ENCODE results near the gene PAFAH1B1.

DNA sequence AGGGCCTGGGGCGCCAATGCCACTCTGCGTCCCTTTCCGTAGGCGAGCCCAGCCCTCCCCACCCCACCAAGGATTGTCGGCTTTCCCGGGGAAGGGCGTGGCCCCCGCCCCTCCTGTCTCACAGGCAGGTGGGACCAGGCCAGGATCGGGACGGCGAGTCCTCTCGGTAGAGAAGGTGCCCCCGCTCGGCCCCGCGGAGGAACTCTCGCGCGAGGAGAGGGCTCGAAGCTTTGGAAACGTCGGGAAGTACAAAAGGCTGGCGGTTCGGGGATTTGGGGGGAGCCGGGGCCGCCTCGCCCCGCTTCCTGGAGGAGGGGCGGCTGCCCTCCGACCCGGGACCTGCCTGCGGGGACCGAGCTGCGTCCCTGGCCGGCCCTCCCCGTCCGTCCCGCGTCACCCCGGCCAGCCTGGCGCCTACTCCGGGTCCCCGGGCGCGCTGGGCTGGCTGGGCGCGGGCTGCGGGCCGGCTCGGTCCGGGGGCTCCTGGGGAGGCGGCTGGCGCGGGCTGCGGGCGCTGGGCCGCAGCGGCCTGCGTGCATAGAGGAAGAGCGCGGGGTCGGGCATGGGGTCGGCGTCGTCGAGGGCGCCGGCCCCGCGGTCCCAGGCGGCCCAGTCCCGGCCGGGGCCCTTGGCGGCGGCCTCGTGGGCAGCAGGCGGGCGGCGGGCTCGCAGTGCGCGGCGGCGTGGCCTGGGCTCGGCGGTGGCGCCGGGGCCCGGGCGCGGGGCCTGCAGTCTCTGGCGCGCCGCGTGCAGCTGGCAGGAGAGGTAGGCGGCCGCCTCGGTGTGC, 130.7 kb downstream of the PAFAH1B1 start:
- TF ChIP-seq, protein P1, sequence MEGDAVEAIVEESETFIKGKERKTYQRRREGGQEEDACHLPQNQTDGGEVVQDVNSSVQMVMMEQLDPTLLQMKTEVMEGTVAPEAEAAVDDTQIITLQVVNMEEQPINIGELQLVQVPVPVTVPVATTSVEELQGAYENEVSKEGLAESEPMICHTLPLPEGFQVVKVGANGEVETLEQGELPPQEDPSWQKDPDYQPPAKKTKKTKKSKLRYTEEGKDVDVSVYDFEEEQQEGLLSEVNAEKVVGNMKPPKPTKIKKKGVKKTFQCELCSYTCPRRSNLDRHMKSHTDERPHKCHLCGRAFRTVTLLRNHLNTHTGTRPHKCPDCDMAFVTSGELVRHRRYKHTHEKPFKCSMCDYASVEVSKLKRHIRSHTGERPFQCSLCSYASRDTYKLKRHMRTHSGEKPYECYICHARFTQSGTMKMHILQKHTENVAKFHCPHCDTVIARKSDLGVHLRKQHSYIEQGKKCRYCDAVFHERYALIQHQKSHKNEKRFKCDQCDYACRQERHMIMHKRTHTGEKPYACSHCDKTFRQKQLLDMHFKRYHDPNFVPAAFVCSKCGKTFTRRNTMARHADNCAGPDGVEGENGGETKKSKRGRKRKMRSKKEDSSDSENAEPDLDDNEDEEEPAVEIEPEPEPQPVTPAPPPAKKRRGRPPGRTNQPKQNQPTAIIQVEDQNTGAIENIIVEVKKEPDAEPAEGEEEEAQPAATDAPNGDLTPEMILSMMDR (conservative IDR thresholded peaks at IDR 0.05 in 1 of 2, IDR thresholded peaks at IDR 0.05 in 1 of 2; ENCODE audit: extremely low read depth in 1 of 2, insufficient read depth in 1 of 2, low read depth in 1 of 2, low read length in 2 of 2) = no peak
- TF ChIP-seq EZH2 (IDR thresholded peaks at IDR 0.05; ENCODE audit: borderline replicate concordance, low read length) = no peak

Data from mammary epithelial cell (primary cell).